Choroid plexus epithelial cell (primary cell): ENCODE measurements around the gene BCAS3.
A peak's percentile ranks its signal among the peaks of the same experiment; 100 is the strongest.
"Not testable (repeated sequence)": the region's sequence is repeated elsewhere in the genome, so short reads cannot be mapped to it uniquely, and the experiment has no call there.

Experiments used
- DNase-seq: peaks from one replicate; pipeline ENCODE4 v3.0.0-alpha.2; 2010; ENCODE audit warnings: low read depth
- H3K4me3 ChIP-seq: 2 replicates; pipeline ENCODE4 v1.5.1; 2011; ENCODE audit warnings: low read depth, mild to moderate bottlenecking, control low read depth, low read length, moderate library complexity
- CTCF ChIP-seq: conservative IDR thresholded peaks from 2 replicates; pipeline ENCODE4 v1.5.1; 2011; ENCODE audit warnings: low read depth, mild to moderate bottlenecking, control low read depth, inconsistent platforms, low read length, moderate library complexity

Gene BCAS3

GRCh38 chr17:61000911-61001310, 323.3 kb downstream of the BCAS3 start:
- no peak overlapping the region for H3K4me3 ChIP-seq
- TF ChIP-seq CTCF = peak; percentile 63
- DNase-seq = peak; percentile 73

- TF ChIP-seq CTCF = peak; percentile 56
- peak; percentile 78 for DNase-seq
- H3K4me3 ChIP-seq = no peak overlapping the region
Observed at GRCh38 chr17:61002316-61002736, 324.7 kb downstream of the BCAS3 start.

DNA sequence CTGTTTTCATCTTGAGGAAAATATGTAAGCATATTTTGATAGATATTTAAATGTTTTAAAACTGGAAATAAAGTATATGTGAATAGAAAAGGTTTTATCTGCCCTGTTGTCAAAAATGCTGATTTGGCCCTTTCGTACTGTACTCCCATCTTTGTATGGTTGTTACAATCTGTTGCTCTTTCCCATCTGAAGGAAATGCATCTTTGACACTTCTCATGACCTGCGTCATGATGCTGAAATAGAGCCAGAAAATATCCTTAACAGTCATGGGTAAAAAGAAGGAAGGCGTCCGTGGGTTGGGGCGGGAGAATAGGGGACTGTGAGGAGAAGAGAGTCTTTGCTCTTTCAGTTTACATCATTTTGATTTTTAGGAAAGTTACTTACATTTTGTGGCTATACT, 327.7 kb downstream of the BCAS3 start:
- no peak for TF ChIP-seq CTCF
- no peak for DNase-seq
- H3K4me3 ChIP-seq = no peak overlapping the region

GRCh38 chr17:61005958-61006357, 328.3 kb downstream of the BCAS3 start:
- not testable (repeated sequence) for DNase-seq, H3K4me3 ChIP-seq

DNA sequence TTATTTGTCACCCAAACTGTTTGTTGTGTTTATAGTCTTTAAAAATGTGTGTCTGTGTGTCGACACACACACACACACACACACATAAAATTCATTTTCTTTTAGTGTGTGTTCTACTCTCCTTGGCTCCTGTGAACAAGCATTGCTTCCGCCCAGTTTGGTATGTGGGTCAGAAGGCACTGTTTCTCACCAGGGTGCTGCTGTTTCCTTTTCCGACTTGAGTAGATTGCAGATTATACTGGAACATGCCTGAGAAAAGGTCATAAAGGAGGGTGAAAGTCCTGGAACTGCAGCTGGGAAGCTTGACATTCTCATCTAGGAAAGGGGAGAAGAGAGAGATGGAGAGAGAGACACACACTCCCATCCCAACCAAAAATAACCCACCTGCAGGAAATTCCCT, 330.3 kb downstream of the BCAS3 start:
- no peak for TF ChIP-seq CTCF
- DNase-seq = peak; percentile 88

GRCh38 chr17:61009663-61010062, 332.0 kb downstream of the BCAS3 start:
- peak; percentile 72 for DNase-seq
- no peak for TF ChIP-seq CTCF
- H3K4me3 ChIP-seq = no peak overlapping the region

More for the DNA sequence above, 330.3 kb downstream of the BCAS3 start:
- H3K4me3 ChIP-seq = no peak overlapping the region

- TF ChIP-seq CTCF = no peak
- DNase-seq = no peak
- H3K4me3 ChIP-seq = no peak overlapping the region
Observed at GRCh38 chr17:61010661-61011170, 333.1 kb downstream of the BCAS3 start.
